D341Med (cell line): Measurements from ENCODE around the gene CCNJ.

ENCODE experiments used
- DNase-seq: peaks from one replicate; pipeline ENCODE4 v3.0.0; 2012; ENCODE audit warnings: low spot score

The CCNJ gene

GRCh38 chr10:96056787-96057186 lies 13.4 kb downstream of the CCNJ start:
- DNase-seq: no peak

- no peak for DNase-seq
Observed at GRCh38 chr10:96061232-96061631, 17.8 kb downstream of the CCNJ start.

- no peak for DNase-seq
Observed at GRCh38 chr10:96072674-96073073, 29.3 kb downstream of the CCNJ start.

DNA sequence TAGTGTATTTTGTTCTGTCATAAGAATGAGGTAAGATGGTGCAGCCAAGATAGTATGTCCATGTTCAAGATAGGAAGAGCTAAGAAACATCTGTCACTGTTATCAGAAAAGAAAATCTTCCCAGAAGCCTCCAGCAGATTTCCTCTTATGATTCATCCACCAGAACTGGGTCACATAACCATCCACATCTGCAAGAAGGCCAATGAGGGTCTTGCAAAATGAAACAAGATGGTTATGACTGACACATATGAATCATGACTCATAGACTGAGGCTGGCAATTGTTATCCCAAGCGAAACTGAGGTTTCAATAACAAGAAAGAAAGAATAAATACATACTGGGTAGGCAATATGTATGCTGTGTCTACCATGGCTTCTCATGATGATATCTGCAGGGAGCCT lies 30.3 kb downstream of the CCNJ start:
- DNase-seq: no peak

- no peak for DNase-seq
Observed at GRCh38 chr10:96074776-96075175, 31.4 kb downstream of the CCNJ start.

GRCh38 chr10:96075977-96076376 lies 32.6 kb downstream of the CCNJ start:
- no peak for DNase-seq

GRCh38 chr10:96077156-96077555 lies 33.8 kb downstream of the CCNJ start:
- no peak for DNase-seq

DNA sequence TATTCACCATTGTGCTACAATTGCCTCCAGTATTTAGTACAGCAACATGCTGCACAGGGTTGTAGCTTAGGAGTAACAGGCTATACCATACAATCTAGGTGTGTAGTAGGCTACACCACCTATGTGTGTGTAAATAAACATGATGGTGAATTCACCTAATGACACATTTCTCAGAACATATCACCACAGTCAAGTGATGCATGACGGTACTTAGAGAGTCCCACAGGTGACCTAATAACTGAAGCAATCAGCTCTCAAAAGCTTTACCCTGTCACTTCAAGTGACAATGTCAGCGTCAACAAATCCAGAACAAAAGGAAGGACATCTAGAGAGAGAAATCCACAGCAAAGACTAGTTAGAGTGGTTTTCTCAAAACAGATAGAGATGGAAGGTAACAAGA lies 38.8 kb downstream of the CCNJ start:
- DNase-seq: no peak

GRCh38 chr10:96082748-96083147 lies 39.4 kb downstream of the CCNJ start:
- no peak for DNase-seq

DNA sequence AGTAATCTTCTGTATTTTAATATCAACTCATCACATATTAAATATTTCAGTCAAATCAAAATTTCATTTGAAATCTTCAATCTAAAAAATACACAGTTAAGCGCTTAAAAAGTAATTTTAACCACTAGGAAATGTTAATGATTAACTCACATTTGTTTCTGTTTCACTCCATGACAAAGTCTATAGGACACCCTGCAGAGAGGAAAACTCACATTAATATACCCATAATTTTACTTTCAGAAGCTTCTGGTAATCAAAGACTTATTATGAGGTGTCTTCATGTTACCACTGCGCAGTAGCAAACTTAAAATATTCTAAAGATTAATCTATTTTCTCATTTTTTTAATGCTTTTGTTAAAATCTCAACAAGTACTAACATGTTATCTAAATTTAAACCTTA lies 45.7 kb downstream of the CCNJ start:
- DNase-seq: no peak

- peak; percentile 34 for DNase-seq
Observed at GRCh38 chr10:96089670-96090462, 46.5 kb downstream of the CCNJ start.

GRCh38 chr10:96090463-96090800 lies 47.0 kb downstream of the CCNJ start:
- no peak for DNase-seq

DNA sequence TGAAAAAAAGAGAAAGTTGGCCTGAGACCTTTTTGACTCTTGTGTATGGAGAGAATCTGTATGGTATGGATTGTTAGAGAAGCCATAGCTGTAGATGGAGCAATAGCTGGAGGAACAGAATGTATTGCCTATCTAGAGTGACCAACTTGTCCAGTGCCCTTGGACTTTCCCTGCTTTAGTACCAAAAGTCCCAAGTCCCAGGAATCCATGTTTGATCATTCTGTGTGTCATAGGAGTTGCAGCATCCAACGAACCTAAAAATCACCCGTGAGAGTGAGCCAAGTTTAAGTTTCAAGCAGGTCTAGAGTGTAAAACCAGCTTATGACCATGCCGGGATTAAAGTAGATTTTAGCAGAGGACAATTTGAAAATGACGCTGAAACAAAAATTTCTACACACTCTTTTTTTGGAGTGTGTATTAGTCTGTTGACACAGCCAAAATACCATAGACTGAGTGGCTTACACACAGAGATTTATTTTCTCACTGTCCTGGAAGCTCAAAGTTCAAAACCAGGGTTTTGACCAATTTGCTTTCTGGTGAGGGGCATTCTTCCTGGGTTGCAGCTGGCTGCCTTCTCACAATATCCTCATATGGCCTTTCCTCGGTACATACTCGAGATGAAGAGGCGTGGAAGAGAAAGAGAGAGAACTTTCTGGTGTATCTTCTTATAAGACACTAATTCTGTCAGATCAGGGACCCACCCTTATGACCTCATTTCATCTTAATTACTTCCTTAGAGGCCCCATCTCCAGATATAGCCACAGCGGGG lies 49.8 kb downstream of the CCNJ start:
- DNase-seq: no peak

DNA sequence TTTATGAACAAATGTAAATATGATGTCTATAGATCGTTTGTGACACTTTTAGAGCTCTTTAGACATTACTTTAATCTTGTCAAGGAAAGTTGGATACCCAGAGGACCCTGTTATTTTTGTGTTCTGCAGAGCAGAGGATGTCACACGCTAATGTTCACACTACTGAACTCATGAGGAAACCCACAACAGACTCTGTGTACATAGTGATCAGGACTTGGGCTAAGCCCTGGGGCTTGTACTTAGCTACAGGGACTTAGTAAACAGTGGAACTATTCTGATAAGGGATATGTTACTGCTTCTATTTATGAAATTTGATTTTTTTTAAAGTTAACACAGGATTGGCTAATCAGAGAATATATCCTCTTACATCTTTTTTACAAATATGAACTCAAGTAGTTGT lies 50.6 kb downstream of the CCNJ start:
- DNase-seq: no peak

DNA sequence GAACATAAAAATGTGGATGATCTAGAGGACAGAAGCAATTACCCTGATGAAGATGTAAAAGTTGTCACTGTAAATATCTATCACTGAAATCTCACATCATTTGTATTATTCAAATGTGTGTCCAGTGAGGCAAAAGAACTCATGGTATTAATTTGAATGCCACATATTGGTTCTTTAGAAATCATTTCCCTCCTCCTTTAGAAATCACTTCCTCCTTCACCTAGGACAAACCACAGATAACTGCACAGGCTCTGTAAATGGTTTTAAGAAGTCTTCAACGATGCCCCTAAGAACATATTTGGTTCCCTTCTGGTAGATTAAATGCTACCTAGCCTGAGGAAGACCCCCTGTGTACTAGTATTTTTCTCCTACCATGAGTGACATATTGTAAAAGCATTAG lies 53.6 kb downstream of the CCNJ start:
- DNase-seq: no peak

- no peak for DNase-seq
Observed at GRCh38 chr10:96097865-96098264, 54.5 kb downstream of the CCNJ start.

DNA sequence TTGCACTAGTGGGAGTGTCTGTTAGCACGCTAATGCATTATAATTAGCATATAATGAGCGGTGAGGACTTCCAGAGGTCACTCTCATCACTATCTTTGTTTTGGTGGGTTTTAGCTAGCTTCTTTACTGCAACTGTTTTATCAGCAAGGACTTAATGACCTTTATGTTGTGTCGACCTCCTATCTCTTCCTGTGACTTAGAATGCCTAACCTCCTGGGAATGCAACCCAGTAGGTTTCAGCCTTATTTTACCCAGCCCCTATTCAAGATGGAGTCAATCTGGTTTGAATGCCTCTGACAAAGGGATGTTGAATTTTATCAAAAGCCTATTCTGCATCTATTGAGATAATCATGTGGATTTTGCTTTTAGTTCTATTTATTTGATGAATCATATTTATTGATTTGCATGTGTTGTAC lies 64.2 kb downstream of the CCNJ start:
- DNase-seq: no peak
